Kidney (tissue), 14 donors: ENCODE results near the gene ITGA2. TPM values are rescaled to one million over a fixed set of nuclear protein-coding genes. Genes with fewer than 3 reads are reported as not detected.

Source experiments
- DNase-seq, 5 donors: peaks; one replicate each; pipeline ENCODE4 v3.0.0-alpha.2; 2013 to 2020
- FAIRE-seq: peaks from 2 replicates; lab custom pipeline; 2012; peaks lifted over from hg19 to GRCh38; lab: Jason Lieb, UNC
- H3K27ac ChIP-seq, 2 donors: one replicate each; pipeline ENCODE4 v1.7.0; 2013; ENCODE audit warnings: low read depth in 2 of 2, low read length in 2 of 2, inconsistent platforms in 1 of 2
- H3K27me3 ChIP-seq: one replicate; pipeline ENCODE4 v1.7.1; 2013; ENCODE audit warnings: low read length, inconsistent platforms; ENCODE audit not compliant: control insufficient read depth, insufficient read depth
- H3K36me3 ChIP-seq, 3 donors: one replicate each; pipeline versions ENCODE4 v1.7.0 to v1.7.1; 2013; ENCODE audit warnings: low read length in 3 of 3, control low read depth in 1 of 3, inconsistent platforms in 1 of 3; ENCODE audit not compliant: insufficient read depth in 3 of 3, control insufficient read depth in 2 of 3
- H3K4me1 ChIP-seq, 3 donors: one replicate each; pipeline versions ENCODE4 v1.7.0 to v1.7.1; 2013; ENCODE audit warnings: low read length in 3 of 3, inconsistent platforms in 1 of 3, low read depth in 1 of 3; ENCODE audit not compliant: control insufficient read depth in 2 of 3, insufficient read depth in 2 of 3
- H3K4me3 ChIP-seq, 3 donors: one replicate each; pipeline versions ENCODE4 v1.7.0 to v1.8.1; 2013; ENCODE audit warnings: low read length in 3 of 3, control low read depth in 1 of 3, inconsistent platforms in 1 of 3
- H3K9ac ChIP-seq, 3 donors: one replicate each; pipeline versions ENCODE4 v1.7.0 to v1.7.1; 2013; ENCODE audit warnings: low read length in 3 of 3, control low read depth in 1 of 3, inconsistent platforms in 1 of 3
- H3K9me3 ChIP-seq, 3 donors: one replicate each; pipeline versions ENCODE4 v1.7.0 to v1.7.1; 2013; ENCODE audit warnings: low read length in 3 of 3, control low read depth in 1 of 3, inconsistent platforms in 1 of 3; ENCODE audit not compliant: control insufficient read depth in 2 of 3, insufficient read depth in 1 of 3
- intact Hi-C: fragments of 100-400 bp; cut with DNase I; formaldehyde crosslinking; loops from one replicate; pipeline ENCODE4 v1.11.1; 2022
- polyA plus RNA-seq: library from polyadenylated mRNA; stranded (reverse); fragments of 350-450 nt; fragmentation: Illumina TruSeq; extraction: RNeasy Lipid Tissue Mini Kit (QIAGEN cat#74804); gene quantifications from one replicate; pipeline ENCODE4 v1.2.3, GENCODE V29; 2014; ENCODE audit warnings: low read depth, low replicate concordance; ENCODE audit not compliant: insufficient read depth
- total RNA-seq: library from RNA; stranded (reverse); fragmentation: NEBNext Ultra II Directional; extraction: Animal tissue kit (Norgen Biotek cat#: 25700); gene quantifications from one replicate; pipeline ENCODE4 v1.2.1, GENCODE V29; 2021
- TF ChIP-seq, protein P1 (sequence below): IDR thresholded peaks from 3 replicates; pipeline ENCODE4 v1.5.1; 2012; ENCODE audit warnings: mild to moderate bottlenecking, moderate library complexity, borderline replicate concordance; ENCODE audit not compliant: insufficient read depth; ENCODE audit errors: extremely low read depth
- donor health status: control.
- donor health status: control.
- donor health status: control.
- donor health status: control.
- donor health status: control.
- donor health status: DM: yes; HTN: yes; CAD: no.
- donor health status: Normal renal cell carcinoma (clear cell type).

Gene ITGA2
- total and polyA plus RNA-seq, 2 donors from 2014 or later: 4.9 to 44.5 TPM

DNA sequence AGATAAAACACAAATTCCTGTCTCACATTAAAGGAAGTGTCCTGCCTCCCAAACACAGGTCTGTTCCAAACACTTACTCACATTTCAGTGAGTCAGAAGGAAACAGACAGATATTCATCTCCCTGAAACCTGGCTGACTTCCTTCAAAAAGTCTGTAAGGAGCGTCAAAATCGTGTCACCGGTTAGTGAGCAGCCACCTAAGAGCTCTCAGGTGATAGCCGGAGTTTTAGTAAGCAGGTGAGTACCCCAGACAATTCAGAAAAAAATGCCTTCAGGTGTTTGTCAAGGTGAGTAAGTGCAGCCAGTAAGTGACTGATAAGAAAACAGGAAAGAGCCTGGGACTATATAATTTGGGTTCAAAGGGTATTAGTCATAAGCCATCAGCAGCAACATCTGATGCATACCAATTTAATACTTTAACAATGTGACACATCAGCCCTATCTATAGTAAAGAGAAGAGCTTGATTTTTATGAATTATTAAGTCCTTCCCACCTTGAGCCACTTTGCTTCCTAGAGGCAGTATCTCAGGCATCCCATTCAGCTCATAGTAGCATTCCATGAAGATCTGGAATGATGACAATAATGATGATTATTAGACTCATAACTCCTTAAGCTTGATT lies 1.3 kb upstream of the ITGA2 start:
- H3K27me3 ChIP-seq: peaks cover 2% of the 10 kb centered on the region
- H3K27ac ChIP-seq: no peak overlapping the region
- no peak for DNase-seq
- no peaks in the 10 kb centered on the region for H3K36me3 ChIP-seq
- FAIRE-seq: no peak
- no peak overlapping the region for H3K9ac ChIP-seq
- no peak overlapping the region for H3K4me3 ChIP-seq
- intact Hi-C loops: no loop called here
- H3K4me1 ChIP-seq: no peaks in the 10 kb centered on the region
- H3K9me3 ChIP-seq: no peaks in the 10 kb centered on the region
- TF ChIP-seq, protein P1, sequence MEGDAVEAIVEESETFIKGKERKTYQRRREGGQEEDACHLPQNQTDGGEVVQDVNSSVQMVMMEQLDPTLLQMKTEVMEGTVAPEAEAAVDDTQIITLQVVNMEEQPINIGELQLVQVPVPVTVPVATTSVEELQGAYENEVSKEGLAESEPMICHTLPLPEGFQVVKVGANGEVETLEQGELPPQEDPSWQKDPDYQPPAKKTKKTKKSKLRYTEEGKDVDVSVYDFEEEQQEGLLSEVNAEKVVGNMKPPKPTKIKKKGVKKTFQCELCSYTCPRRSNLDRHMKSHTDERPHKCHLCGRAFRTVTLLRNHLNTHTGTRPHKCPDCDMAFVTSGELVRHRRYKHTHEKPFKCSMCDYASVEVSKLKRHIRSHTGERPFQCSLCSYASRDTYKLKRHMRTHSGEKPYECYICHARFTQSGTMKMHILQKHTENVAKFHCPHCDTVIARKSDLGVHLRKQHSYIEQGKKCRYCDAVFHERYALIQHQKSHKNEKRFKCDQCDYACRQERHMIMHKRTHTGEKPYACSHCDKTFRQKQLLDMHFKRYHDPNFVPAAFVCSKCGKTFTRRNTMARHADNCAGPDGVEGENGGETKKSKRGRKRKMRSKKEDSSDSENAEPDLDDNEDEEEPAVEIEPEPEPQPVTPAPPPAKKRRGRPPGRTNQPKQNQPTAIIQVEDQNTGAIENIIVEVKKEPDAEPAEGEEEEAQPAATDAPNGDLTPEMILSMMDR: no peak

DNA sequence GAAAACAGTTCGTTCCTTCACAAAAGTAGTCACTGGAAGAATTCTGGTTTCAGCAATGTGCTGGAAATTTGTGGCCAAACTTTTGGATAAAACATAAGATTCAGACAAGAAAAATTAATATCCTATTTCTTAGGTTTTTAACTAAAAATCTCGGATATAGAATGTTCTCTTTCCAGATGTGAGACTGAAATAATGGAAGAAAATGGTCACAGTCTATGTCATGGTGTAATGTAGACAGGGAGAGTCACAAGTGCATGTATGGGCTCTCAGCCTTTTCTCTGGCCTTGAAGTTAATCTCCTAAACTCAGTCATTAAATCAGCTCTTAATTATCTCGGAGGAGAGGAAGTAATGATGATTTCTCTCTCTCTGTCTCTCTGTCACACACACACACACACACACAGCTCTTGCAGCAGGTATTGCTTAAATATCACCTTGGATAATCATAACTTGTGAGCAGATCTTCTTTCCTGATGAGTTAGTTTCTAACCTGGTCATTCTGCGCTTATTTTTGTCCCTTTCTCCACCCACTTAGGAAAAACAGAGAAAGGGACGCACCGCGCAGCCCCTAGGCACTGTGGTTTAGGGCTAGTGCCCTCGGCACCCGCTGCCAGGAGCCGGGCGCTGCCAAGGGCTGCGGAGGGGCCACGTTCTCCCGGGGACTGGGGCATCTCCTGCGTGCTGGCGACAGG lies 672 bp upstream of the ITGA2 start:
- peak overlapping the region in 2 of 3 donors; percentile 9 to 67 for H3K9ac ChIP-seq
- FAIRE-seq: no peak
- TF ChIP-seq, protein P1: no peak

DNA sequence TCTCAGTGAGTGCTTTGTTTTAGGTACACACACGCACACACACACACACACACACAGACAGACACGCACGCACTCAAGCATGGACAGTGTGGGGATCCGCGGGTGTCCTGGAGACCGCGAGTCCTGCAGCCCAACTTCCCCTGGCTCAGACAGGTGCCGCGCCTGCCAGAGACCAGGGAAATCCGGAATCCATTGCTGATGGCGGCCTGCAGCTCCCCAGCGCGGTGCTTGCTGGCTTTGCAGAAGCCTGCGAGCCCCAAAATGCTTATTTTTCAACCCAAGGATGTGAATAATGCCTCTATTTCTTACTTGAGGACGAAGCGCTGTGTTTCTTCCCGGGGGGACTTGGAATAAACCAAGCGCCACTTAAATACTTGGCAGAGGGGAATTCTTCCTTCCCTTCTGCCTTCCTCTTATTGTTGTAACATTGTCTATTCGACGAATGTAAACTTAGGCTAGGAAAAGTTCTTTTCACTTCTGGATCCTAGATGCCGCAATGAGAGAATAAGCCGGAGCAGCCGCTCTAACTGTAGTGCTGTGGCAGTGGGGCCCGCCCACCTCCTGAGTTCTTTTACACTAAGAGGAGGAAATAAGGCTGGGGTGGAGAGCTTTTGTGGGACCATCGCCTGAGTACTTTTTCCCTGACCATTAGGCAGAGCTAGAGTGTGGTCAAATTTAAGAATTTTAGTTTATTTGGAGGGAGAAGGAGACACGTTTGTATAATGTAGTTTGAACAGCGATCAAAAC lies 802 bp downstream of the ITGA2 start:
- H3K9ac ChIP-seq: peak overlapping the region; percentile 51 to 89 (median 66)
- no peaks in the 10 kb centered on the region for H3K9me3 ChIP-seq
- H3K27ac ChIP-seq: peak overlapping the region; percentile 43 to 81
- FAIRE-seq (no peak), DNase-seq (peak; percentile 56 to 82 (median 67))
- TF ChIP-seq, protein P1: peak; percentile 35
- no peaks in the 10 kb centered on the region for H3K4me1 ChIP-seq
- peak overlapping the region; percentile 73 to 91 (median 84) for H3K4me3 ChIP-seq
- no peaks in the 10 kb centered on the region for H3K36me3 ChIP-seq
- intact Hi-C loops: no loop called here
- H3K27me3 ChIP-seq: peaks cover 2% of the 10 kb centered on the region

More for the DNA sequence above, 672 bp upstream of the ITGA2 start:
- DNase-seq: no peak
- Histone ChIP-seq H3K36me3 (no peaks in the 10 kb centered on the region), H3K4me3 (peak overlapping the region; percentile 34 to 91 (median 46)), H3K4me1 (no peaks in the 10 kb centered on the region), H3K27me3 (peaks cover 2% of the 10 kb centered on the region), H3K27ac (peak overlapping the region in 1 of 2 donors; percentile 43), H3K9me3 (no peaks in the 10 kb centered on the region)
- intact Hi-C loops: no loop called here
